Stimulated activated CD8-positive, alpha-beta memory T cell treated with anti-CD3 and anti-CD28 coated beads, Interleukin-12 subunit alpha, Interleukin-12 subunit beta, amount 100 ng/mL, for 1 hour (primary cell): ENCODE results near the gene IL1RAPL2.
A peak's percentile ranks its signal among the peaks of the same experiment; 100 is the strongest.
"Not testable (repeated sequence)": the region's sequence is repeated elsewhere in the genome, so short reads cannot be mapped to it uniquely, and the experiment has no call there.

Experiments
- DNase-seq: peaks from one replicate; pipeline ENCODE4 v3.0.0-alpha.2; 2020; ENCODE audit warnings: low read depth

Gene IL1RAPL2

GRCh38 chrX:104854188-104854587 lies 288.2 kb downstream of the IL1RAPL2 start:
- no peak for DNase-seq

GRCh38 chrX:104854790-104855340 lies 288.9 kb downstream of the IL1RAPL2 start:
- no peak for DNase-seq

GRCh38 chrX:104863466-104863865 lies 297.5 kb downstream of the IL1RAPL2 start:
- no peak for DNase-seq

GRCh38 chrX:104864296-104864695 lies 298.3 kb downstream of the IL1RAPL2 start:
- no peak for DNase-seq

- DNase-seq = no peak
These were observed 311.5 kb downstream of the IL1RAPL2 start for GRCh38 chrX:104877504-104877903.

GRCh38 chrX:104902070-104902469 lies 336.1 kb downstream of the IL1RAPL2 start:
- DNase-seq = no peak

- not testable (repeated sequence) for DNase-seq
These were observed 343.7 kb downstream of the IL1RAPL2 start for GRCh38 chrX:104909694-104910093.

- DNase-seq = no peak
These were observed 347.3 kb downstream of the IL1RAPL2 start for GRCh38 chrX:104913348-104913747.

- not testable (repeated sequence) for DNase-seq
These were observed 348.7 kb downstream of the IL1RAPL2 start for GRCh38 chrX:104914686-104915085.

- DNase-seq = no peak
These were observed 352.1 kb downstream of the IL1RAPL2 start for GRCh38 chrX:104918122-104918521.

- no peak for DNase-seq
These were observed 355.7 kb downstream of the IL1RAPL2 start for GRCh38 chrX:104921584-104922205.

GRCh38 chrX:104922206-104922621 lies 356.2 kb downstream of the IL1RAPL2 start:
- peak; percentile 20 for DNase-seq

GRCh38 chrX:104929324-104929723 lies 363.3 kb downstream of the IL1RAPL2 start:
- no peak for DNase-seq

GRCh38 chrX:104935581-104935980 lies 369.6 kb downstream of the IL1RAPL2 start:
- DNase-seq = no peak

- DNase-seq = no peak
These were observed 387.3 kb downstream of the IL1RAPL2 start for GRCh38 chrX:104953251-104953650.

GRCh38 chrX:104961926-104962325 lies 395.9 kb downstream of the IL1RAPL2 start:
- DNase-seq = no peak

GRCh38 chrX:104968241-104968640 lies 402.2 kb downstream of the IL1RAPL2 start:
- DNase-seq = no peak

- DNase-seq = no peak
These were observed 406.7 kb downstream of the IL1RAPL2 start for GRCh38 chrX:104972737-104973136.

GRCh38 chrX:104987063-104987462 lies 421.1 kb downstream of the IL1RAPL2 start:
- no peak for DNase-seq

- no peak for DNase-seq
These were observed 422.0 kb downstream of the IL1RAPL2 start for GRCh38 chrX:104988038-104988437.

GRCh38 chrX:104995546-104995945 lies 429.5 kb downstream of the IL1RAPL2 start:
- DNase-seq = no peak

GRCh38 chrX:105006103-105006502 lies 440.1 kb downstream of the IL1RAPL2 start:
- DNase-seq = no peak

GRCh38 chrX:105006996-105007395 lies 441.0 kb downstream of the IL1RAPL2 start:
- no peak for DNase-seq

- no peak for DNase-seq
These were observed 447.7 kb downstream of the IL1RAPL2 start for GRCh38 chrX:105013719-105014118.
